DMS53 treated with DMSO at 0.1 percent for 48 hours (cell line): ENCODE measurements around the gene CDK7.

Experiments used
- DNase-seq: peaks from one replicate; lab custom pipeline; 2025; ENCODE audit not compliant: unreplicated experiment; lab: John Stamatoyannopoulos, UW

The CDK7 gene

GRCh38 chr5:69288688-69289087, 54.0 kb downstream of the CDK7 start:
- DNase-seq: no peak

DNA sequence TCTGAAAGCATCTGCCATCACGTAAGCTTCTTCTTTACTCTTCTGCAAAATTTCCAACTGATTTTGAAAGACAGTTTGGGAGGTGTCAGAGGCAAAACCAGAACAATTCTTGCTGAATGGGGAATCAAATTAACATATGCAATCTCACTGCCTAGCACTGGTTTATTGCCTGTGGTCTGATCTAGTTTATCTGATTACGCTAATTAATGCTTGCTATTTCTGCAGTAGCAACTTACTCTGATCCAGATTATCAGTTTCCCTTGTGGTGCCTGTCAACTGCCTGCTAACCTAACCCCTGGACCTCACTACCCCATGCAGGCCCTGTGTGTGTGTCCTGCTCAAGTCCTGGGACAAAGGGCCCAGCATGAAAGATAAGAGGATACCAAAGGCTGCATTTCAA, 57.6 kb downstream of the CDK7 start:
- no peak for DNase-seq

DNA sequence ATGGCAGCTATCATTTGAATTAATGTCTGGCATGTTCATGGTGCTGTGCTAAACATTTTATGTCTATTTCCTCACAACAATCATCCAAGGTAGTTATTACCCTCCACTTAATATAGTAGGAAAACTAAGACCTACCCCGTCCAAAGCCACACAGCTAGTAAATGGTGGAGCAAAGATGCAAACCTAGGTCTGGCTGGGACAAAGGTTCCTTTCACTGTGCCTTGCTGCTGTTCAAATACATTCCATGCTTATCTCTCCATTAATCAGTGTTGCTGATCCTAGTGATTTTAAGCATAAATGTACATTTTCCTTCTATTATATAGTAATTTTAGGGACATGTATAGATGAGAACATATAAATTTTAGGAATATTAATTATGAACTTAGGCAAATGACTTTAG, 59.2 kb downstream of the CDK7 start:
- no peak for DNase-seq

DNA sequence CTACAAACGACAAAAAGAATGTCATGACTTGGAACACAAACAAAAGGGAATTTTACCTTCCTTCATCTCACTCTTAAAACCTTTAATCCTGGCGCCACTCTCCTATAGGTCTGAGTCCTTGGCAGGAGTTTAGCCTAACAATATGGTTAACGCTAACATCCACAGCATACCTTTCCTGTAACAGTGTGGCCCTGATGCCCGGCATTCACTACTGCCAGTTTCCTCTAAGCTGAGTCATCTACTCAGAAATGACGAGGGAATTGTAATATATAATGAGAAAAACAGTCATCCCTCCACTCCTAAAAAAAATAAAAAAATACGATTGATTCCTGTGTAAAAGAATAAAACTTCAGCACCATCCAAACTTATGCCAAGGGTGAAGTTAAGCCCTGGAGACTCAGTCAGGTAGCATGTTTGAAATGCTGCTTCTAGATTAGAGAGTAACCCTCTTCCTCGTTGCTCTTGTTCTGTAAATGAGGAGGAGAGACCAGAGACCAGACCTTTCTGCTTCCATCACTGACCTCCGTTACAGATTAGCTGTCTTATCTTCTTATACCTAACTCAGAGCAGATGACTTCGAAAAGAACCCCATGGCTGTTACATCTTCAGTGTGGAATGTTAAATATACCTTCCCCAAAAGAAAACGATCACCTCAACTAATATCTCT, 60.5 kb downstream of the CDK7 start:
- DNase-seq: no peak

DNA sequence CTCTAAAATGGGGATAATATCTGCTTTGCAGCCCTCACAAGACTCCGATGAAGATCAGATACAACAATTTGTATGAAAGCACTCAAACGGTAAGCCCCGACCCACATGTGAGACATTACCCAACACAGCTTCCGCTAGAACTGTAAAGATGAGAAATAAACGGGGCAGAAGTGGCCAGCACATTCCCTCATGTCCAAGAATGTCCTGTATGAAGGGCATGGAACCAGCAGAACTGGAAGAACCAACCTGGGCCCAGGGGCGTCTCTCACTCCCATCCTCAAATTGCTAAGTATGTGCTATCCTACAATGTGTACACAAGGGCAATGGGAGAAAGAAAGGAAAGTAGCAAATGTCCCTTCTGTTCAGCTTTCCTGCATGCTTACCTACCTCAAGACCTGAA, 64.9 kb downstream of the CDK7 start:
- no peak for DNase-seq

DNA sequence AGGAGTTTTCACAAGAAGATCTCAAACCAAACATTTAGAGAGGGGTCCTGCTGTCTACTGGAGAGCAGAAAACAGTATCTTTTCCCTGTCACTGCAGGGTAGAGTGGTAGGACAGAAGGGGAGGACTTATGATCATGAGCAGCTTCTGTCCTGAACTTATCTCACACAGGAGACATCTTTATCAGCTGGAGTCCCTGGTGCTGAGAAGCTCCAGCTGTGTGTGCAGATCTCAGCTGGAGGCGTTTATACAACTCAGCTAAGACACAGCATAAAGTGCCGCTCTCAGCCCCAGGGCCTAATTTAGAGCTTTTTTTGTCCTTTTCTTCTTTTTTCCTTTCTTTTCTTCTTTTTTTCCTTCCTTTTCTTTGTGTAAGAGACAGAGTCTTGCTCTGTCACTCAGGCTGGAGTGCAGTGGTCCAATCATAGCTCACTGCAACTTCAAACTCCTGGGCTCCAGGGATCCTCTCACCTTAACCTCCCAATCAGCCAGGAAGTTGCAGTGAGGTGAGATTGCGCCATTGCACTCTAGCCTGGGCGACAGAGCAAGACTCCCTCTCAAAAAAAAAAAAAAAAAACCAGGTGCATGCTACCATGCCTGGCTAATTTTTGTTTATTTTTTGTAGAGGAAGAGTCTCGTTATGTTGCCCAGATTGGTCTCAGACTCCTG, 66.0 kb downstream of the CDK7 start:
- no peak for DNase-seq

DNA sequence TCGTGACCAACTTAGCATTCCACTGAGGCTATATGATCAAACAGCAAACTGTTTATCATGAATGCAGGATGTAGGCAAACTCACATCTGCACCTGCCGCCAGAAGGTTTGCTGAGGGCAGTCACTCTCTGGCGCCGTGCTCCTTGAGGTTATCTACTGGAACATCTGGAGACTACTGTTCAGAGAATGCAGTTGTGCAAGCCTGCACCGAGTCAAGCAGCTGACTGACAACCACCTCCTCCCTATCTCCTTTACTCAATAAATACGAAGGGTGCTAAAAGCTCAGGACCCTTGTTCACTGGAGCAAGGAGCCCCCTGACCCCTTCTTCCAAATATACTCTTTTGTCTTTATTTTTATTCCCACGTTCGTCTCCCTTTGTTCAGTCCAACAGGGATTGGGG, 70.8 kb downstream of the CDK7 start:
- DNase-seq: no peak

GRCh38 chr5:69308046-69308553, 73.4 kb downstream of the CDK7 start:
- DNase-seq: no peak

DNA sequence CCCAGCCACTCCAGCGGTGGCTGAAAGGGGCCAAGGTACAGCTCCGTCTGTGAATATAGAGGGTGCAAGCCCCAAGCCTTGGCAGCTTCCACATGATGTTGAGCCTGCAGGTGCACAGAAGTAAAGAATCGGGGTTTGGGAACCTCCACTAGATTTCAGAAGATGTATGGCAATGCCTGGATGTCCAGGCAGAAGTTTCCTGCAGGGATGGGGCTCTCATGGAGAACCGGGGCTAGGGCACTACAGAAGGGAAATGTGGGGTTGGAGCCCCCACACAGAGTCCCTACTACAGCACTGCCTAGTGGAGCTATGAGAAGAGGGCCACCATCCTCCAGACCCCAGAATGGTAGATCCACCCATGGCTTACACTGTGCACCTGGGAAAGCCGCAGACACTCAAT, 74.7 kb downstream of the CDK7 start:
- DNase-seq: no peak

- DNase-seq: no peak
Observed at GRCh38 chr5:69312459-69313160, 77.9 kb downstream of the CDK7 start.

- no peak for DNase-seq
Observed at GRCh38 chr5:69313428-69313827, 78.7 kb downstream of the CDK7 start.

- no peak for DNase-seq
Observed at GRCh38 chr5:69315972-69316371, 81.3 kb downstream of the CDK7 start.

- no peak for DNase-seq
Observed at GRCh38 chr5:69317391-69317790, 82.7 kb downstream of the CDK7 start.

GRCh38 chr5:69326365-69326764, 91.7 kb downstream of the CDK7 start:
- no peak for DNase-seq
